SK-N-SH (cell line): ENCODE data around the gene ANKS1B.

Source experiments
- EP300 ChIP-seq, 2 experiments: IDR thresholded peaks; 2 replicates each; pipeline versions ENCODE4 v1.4.0 to v1.6.1; 2012; ENCODE audit warnings: borderline replicate concordance in 1 of 2, low read depth in 1 of 2, low read length in 1 of 2
- EZH2phosphoT487 ChIP-seq: fragments of 200-600 bp; sonication (generic); IDR thresholded peaks from 2 replicates; pipeline ENCODE4 v1.6.1; 2017; ENCODE audit warnings: low read depth, mixed run types, mild to moderate bottlenecking, antibody characterized with exemption, moderate library complexity, borderline replicate concordance
- FOSL2 ChIP-seq: IDR thresholded peaks from 2 replicates; pipeline ENCODE4 v1.4.0; 2012; ENCODE audit warnings: low read depth, mild to moderate bottlenecking, moderate library complexity, borderline replicate concordance
- GATA2 ChIP-seq: sonication (generic); formaldehyde crosslinking; IDR thresholded peaks from 2 replicates; pipeline ENCODE4 v1.5.0; 2020; ENCODE audit warnings: mild to moderate bottlenecking, missing genetic modification reagents
- NFIC ChIP-seq: IDR thresholded peaks from 2 replicates; pipeline ENCODE4 v1.4.0; 2012; ENCODE audit warnings: borderline replicate concordance
- RCOR1 ChIP-seq: fragments of 150-350 bp; IDR thresholded peaks from 2 replicates; pipeline ENCODE4 v1.6.1; 2017; ENCODE audit warnings: antibody characterized with exemption, low read length
- TAF1 ChIP-seq: IDR thresholded peaks from 2 replicates; pipeline ENCODE4 v1.6.1; 2012; ENCODE audit warnings: low read depth, mild to moderate bottlenecking, low read length, moderate library complexity, borderline replicate concordance
- YY1 ChIP-seq: IDR thresholded peaks from 2 replicates; pipeline ENCODE4 v1.4.0; 2012; ENCODE audit warnings: low read depth, mild to moderate bottlenecking
- TF ChIP-seq, protein P1 (sequence below): fragments of 200-600 bp; sonication (generic); IDR thresholded peaks from 2 replicates; pipeline ENCODE4 v1.6.1; 2017; ENCODE audit warnings: antibody characterized with exemption, mild to moderate bottlenecking, moderate library complexity
- TF ChIP-seq, protein P2 (sequence below): fragments of 150-350 bp; IDR thresholded peaks from 2 replicates; pipeline ENCODE4 v1.6.1; 2017; ENCODE audit warnings: antibody characterized with exemption, low read length, low read depth, borderline replicate concordance
- TF ChIP-seq, protein P3 (sequence below): IDR thresholded peaks from 2 replicates; pipeline ENCODE4 v1.4.0; 2012; ENCODE audit warnings: low read depth, borderline replicate concordance
- TF ChIP-seq, protein P4 (sequence below): IDR thresholded peaks from 2 replicates; pipeline ENCODE4 v1.4.0; 2012; ENCODE audit warnings: low read depth

DNA sequence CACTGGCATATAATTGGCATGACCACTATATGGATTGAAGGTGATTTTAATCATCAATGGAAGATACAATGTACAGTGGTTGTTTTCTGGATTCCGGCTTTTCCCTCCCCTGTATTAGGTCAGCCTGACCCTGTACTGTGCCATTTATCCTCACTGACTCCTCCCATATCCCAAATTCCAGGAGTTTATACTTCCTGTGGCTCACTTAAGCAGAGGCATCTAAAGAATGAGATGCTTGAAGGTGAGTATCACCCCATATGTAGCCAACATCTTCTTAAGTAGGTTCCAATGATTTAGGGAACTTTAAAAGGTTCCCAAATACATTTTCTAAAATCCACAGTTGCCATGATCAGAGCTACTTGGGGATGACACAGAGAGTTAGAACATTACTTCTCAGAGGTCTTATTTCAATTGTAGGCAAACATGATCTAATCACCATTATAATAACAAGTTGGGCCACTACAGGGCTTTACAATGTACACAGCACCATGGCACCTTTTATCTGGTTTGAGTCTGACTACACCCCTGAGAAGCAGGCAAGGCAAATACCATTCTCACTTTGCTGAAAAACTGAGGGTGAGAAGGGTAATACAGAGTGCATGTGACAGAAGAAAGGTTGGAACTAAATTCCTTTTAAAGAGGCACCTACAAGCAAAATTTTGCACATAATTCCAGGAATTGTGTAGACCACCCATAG is 549.5 kb downstream of the ANKS1B start:
- TF ChIP-seq, protein P1, sequence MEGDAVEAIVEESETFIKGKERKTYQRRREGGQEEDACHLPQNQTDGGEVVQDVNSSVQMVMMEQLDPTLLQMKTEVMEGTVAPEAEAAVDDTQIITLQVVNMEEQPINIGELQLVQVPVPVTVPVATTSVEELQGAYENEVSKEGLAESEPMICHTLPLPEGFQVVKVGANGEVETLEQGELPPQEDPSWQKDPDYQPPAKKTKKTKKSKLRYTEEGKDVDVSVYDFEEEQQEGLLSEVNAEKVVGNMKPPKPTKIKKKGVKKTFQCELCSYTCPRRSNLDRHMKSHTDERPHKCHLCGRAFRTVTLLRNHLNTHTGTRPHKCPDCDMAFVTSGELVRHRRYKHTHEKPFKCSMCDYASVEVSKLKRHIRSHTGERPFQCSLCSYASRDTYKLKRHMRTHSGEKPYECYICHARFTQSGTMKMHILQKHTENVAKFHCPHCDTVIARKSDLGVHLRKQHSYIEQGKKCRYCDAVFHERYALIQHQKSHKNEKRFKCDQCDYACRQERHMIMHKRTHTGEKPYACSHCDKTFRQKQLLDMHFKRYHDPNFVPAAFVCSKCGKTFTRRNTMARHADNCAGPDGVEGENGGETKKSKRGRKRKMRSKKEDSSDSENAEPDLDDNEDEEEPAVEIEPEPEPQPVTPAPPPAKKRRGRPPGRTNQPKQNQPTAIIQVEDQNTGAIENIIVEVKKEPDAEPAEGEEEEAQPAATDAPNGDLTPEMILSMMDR: no peak
- TF ChIP-seq, protein P2, sequence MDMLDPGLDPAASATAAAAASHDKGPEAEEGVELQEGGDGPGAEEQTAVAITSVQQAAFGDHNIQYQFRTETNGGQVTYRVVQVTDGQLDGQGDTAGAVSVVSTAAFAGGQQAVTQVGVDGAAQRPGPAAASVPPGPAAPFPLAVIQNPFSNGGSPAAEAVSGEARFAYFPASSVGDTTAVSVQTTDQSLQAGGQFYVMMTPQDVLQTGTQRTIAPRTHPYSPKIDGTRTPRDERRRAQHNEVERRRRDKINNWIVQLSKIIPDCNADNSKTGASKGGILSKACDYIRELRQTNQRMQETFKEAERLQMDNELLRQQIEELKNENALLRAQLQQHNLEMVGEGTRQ: no peak
- TF ChIP-seq YY1 (no peak), FOSL2 (no peak), EZH2phosphoT487 (no peak), EP300 (IDR thresholded peaks at IDR 0.05; ENCODE audit: borderline replicate concordance in 1 of 2, low read depth in 1 of 2, low read length in 1 of 2) (no peak), GATA2 (CRISPR knock-in tag) (no peak), RCOR1 (no peak), TAF1 (no peak), NFIC (no peak)
- TF ChIP-seq, protein P3, sequence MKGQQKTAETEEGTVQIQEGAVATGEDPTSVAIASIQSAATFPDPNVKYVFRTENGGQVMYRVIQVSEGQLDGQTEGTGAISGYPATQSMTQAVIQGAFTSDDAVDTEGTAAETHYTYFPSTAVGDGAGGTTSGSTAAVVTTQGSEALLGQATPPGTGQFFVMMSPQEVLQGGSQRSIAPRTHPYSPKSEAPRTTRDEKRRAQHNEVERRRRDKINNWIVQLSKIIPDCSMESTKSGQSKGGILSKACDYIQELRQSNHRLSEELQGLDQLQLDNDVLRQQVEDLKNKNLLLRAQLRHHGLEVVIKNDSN: no peak
- TF ChIP-seq, protein P4, sequence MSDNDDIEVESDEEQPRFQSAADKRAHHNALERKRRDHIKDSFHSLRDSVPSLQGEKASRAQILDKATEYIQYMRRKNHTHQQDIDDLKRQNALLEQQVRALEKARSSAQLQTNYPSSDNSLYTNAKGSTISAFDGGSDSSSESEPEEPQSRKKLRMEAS: no peak
